Osteoblast (primary cell): ENCODE data around the gene MERTK. TPM values are rescaled to one million over a fixed set of nuclear protein-coding genes. Genes with fewer than 3 reads are reported as not detected.

Source experiments
- DNase-seq: peaks from one replicate; pipeline ENCODE4 v3.0.0; 2011; ENCODE audit warnings: low spot score, mixed read lengths; ENCODE audit not compliant: insufficient read length; ENCODE audit errors: missing footprints
- H2AFZ ChIP-seq: 2 replicates; pipeline ENCODE4 v1.6.0; 2011; ENCODE audit warnings: mild to moderate bottlenecking, low read length
- H3K27ac ChIP-seq: 2 replicates; pipeline ENCODE4 v1.5.1; 2011; ENCODE audit warnings: mild to moderate bottlenecking, low read depth, low read length, moderate library complexity
- H3K27me3 ChIP-seq: 2 replicates; pipeline ENCODE4 v1.6.0; 2012; ENCODE audit warnings: mild to moderate bottlenecking, control low read depth, inconsistent platforms, low read length, moderate library complexity; ENCODE audit not compliant: insufficient read depth
- H3K36me3 ChIP-seq: 2 replicates; pipeline ENCODE4 v1.5.1; 2011; ENCODE audit warnings: mild to moderate bottlenecking, low read length, control low read depth, moderate library complexity; ENCODE audit not compliant: insufficient read depth
- H3K4me1 ChIP-seq: 2 replicates; pipeline ENCODE4 v1.5.1; 2011; ENCODE audit warnings: mild to moderate bottlenecking, low read length, control low read depth, moderate library complexity; ENCODE audit not compliant: insufficient read depth
- H3K4me2 ChIP-seq: 2 replicates; pipeline ENCODE4 v1.6.0; 2011; ENCODE audit warnings: mild to moderate bottlenecking, low read length; ENCODE audit not compliant: insufficient read depth
- H3K4me3 ChIP-seq: fragments of 200-600 bp; sonication (generic); 3 replicates; pipeline ENCODE4 v1.5.1; 2012; ENCODE audit warnings: mild to moderate bottlenecking, low read length, inconsistent platforms; ENCODE audit not compliant: insufficient read depth
- H3K79me2 ChIP-seq: 2 replicates; pipeline ENCODE4 v1.6.0; 2012; ENCODE audit warnings: mild to moderate bottlenecking, low read length, control low read depth, inconsistent platforms; ENCODE audit not compliant: insufficient read depth
- H3K9me3 ChIP-seq: 2 replicates; pipeline ENCODE4 v1.5.1; 2011; ENCODE audit warnings: low read depth, low read length, control low read depth
- H4K20me1 ChIP-seq: 2 replicates; pipeline ENCODE4 v1.6.0; 2012; ENCODE audit warnings: mild to moderate bottlenecking, low read length, control low read depth; ENCODE audit not compliant: insufficient read depth
- CTCF ChIP-seq: IDR thresholded peaks from 2 replicates; pipeline ENCODE4 v1.5.1; 2011; ENCODE audit warnings: mild to moderate bottlenecking, low read depth, low read length, moderate library complexity; ENCODE audit errors: extremely low read depth
- total RNA-seq: library from RNA; depleted of rRNA; stranded (reverse); fragments of >200 nt; gene quantifications from 2 replicates; pipeline ENCODE4 v1.2.3, GENCODE V29; 2012

Gene MERTK
- total RNA-seq, 1 donor = 0.72 TPM

DNA sequence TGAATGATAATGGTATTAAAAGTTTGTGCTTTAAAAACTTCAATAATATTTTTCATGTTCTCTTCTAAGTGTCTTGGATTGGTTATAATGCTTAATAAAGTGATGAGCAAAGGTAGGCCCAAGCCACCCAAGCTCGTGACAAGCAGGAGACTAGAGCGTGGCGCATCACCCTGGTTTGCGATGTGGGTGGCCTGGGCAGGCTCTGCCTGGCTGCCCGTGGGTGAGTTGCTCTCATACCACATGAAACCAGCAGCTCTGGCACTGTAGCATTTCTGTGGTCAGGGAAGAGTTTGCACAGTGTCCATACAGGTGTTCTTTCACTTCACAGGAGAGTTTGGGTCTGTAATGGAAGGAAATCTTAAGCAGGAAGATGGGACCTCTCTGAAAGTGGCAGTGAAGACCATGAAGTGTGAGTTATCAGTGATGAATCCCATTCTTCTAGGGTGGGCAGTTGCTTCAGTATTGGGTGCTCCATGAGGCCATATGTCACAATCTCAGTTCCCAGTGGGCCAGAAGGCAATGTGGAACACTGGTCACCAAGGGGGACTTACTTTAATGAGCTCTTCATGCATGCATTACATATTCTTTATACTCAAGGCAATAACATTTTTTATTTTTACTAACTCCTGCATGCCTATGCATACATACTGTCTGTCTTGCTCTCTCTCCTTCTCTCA is 105.3 kb downstream of the MERTK start:
- H2AFZ ChIP-seq = no peak overlapping the region
- no peak for TF ChIP-seq CTCF
- no peaks in the 10 kb centered on the region for H3K9me3 ChIP-seq
- no peak overlapping the region for H3K4me3 ChIP-seq
- no peaks in the 10 kb centered on the region for H3K36me3 ChIP-seq
- no peak for DNase-seq
- H3K79me2 ChIP-seq = no peaks in the 10 kb centered on the region
- H3K27ac ChIP-seq = no peak overlapping the region
- H3K4me2 ChIP-seq = no peak overlapping the region
- H4K20me1 ChIP-seq = no peaks in the 10 kb centered on the region
- peaks cover 6% of the 10 kb centered on the region for H3K4me1 ChIP-seq
- peaks cover 8% of the 10 kb centered on the region for H3K27me3 ChIP-seq

GRCh38 chr2:112004253-112004645 is 105.8 kb downstream of the MERTK start:
- no peaks in the 10 kb centered on the region for H3K36me3 ChIP-seq
- TF ChIP-seq CTCF = no peak
- H3K4me3 ChIP-seq = no peak overlapping the region
- H3K4me2 ChIP-seq = no peak overlapping the region
- peak; percentile 18 for DNase-seq
- peaks cover 6% of the 10 kb centered on the region for H3K4me1 ChIP-seq
- peaks cover 8% of the 10 kb centered on the region for H3K27me3 ChIP-seq
- no peaks in the 10 kb centered on the region for H3K79me2 ChIP-seq
- no peak overlapping the region for H3K27ac ChIP-seq
- H2AFZ ChIP-seq = no peak overlapping the region
- no peaks in the 10 kb centered on the region for H4K20me1 ChIP-seq
- H3K9me3 ChIP-seq = no peaks in the 10 kb centered on the region

GRCh38 chr2:112005406-112006075 is 107.1 kb downstream of the MERTK start:
- Histone ChIP-seq H2AFZ (no peak overlapping the region), H3K4me2 (no peak overlapping the region), H3K27me3 (peaks cover 16% of the 10 kb centered on the region), H3K27ac (no peak overlapping the region), H3K4me1 (peaks cover 6% of the 10 kb centered on the region), H3K36me3 (no peaks in the 10 kb centered on the region), H3K4me3 (no peak overlapping the region), H4K20me1 (no peaks in the 10 kb centered on the region), H3K9me3 (no peaks in the 10 kb centered on the region), H3K79me2 (no peaks in the 10 kb centered on the region)
- no peak for TF ChIP-seq CTCF
- DNase-seq = no peak

GRCh38 chr2:112006076-112006410 is 107.6 kb downstream of the MERTK start:
- DNase-seq = peak; percentile 41
- Histone ChIP-seq H3K9me3 (no peaks in the 10 kb centered on the region), H3K27ac (no peak overlapping the region), H3K4me2 (no peak overlapping the region), H3K27me3 (peaks cover 16% of the 10 kb centered on the region), H3K79me2 (no peaks in the 10 kb centered on the region), H3K4me1 (peaks cover 6% of the 10 kb centered on the region), H3K4me3 (no peak overlapping the region), H3K36me3 (no peaks in the 10 kb centered on the region), H2AFZ (no peak overlapping the region), H4K20me1 (no peaks in the 10 kb centered on the region)
- TF ChIP-seq CTCF = no peak
